ENCODE data around the gene ELOA. TPM values are rescaled to one million over a fixed set of nuclear protein-coding genes. Genes with fewer than 3 reads are reported as not detected.

ELOA gene
- total RNA-seq, 2 experiments from 2014 or later = 24.7 to 41.0 TPM

DNA sequence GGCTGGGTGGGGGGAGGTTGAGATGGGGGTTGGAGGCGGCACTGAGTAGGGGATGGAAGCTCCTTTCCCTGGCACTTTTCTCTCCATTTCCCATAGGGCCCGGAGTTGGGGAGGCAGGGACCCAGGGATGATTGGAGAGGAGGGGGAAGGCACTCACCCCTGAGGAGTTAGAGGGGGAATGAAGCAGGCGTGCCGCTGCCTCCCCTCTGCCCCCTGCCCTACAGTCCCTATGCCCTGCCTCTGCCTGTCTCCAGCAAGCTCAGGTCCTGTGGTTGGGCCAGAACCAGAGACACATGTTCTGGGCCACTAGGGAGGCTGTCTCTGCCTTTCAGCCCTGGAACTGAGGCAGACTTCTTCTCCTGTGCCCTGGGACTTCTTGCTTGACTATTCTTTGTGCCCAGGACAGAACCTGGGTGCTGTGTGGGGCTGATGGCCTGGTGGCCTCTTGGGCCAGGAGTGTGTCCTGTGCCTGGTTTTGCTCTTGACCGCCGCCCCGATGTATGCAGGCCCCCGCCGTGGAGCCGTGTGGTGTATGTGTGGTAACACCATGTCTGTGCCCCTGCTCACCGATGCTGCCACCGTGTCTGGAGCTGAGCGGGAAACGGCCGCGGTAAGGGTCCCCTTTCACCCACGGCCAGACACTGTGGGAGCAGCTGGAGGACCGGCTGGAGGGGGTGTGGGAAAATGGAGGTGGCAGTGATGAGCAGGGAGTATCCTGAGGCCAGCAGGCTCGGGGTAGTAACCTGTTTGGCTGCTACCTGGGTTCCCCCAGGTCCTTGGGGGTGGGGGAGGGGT lies 49.1 kb downstream of the ELOA start:
- ChIA-PET POLR2A (interaction anchor here (0.6 to 1.5 kb wide), 3 partner anchors 12 to 165 kb away, joined by 3 to 5 read pairs (median 4); partner anchors contain the start of gene PITHD1), CTCF (ENCODE audit: unreplicated experiment) (no interaction called here)
- peak overlapping the region; percentile 95 for H3K4me2 ChIP-seq (ENCODE audit: low read length)
- H3K9me3 ChIP-seq (ENCODE audit: low read length) = no peaks in the 10 kb centered on the region
- TF ChIP-seq, protein P1, sequence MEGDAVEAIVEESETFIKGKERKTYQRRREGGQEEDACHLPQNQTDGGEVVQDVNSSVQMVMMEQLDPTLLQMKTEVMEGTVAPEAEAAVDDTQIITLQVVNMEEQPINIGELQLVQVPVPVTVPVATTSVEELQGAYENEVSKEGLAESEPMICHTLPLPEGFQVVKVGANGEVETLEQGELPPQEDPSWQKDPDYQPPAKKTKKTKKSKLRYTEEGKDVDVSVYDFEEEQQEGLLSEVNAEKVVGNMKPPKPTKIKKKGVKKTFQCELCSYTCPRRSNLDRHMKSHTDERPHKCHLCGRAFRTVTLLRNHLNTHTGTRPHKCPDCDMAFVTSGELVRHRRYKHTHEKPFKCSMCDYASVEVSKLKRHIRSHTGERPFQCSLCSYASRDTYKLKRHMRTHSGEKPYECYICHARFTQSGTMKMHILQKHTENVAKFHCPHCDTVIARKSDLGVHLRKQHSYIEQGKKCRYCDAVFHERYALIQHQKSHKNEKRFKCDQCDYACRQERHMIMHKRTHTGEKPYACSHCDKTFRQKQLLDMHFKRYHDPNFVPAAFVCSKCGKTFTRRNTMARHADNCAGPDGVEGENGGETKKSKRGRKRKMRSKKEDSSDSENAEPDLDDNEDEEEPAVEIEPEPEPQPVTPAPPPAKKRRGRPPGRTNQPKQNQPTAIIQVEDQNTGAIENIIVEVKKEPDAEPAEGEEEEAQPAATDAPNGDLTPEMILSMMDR (conservative IDR thresholded peaks at IDR 0.05; ENCODE audit: low read length) = no peak
- no peak for TF ChIP-seq EZH2phosphoT487 (IDR thresholded peaks at IDR 0.05; ENCODE audit: borderline replicate concordance, low read depth, low read length)
- no peak overlapping the region for H3K27ac ChIP-seq (ENCODE audit: low read depth, low read length, poor library complexity, severe bottlenecking)
- peaks cover 50% of the 10 kb centered on the region for H3K36me3 ChIP-seq (ENCODE audit: insufficient read depth, low read length)
- DNase-seq (ENCODE audit: low spot score) = no peak
- H3K9me2 ChIP-seq (ENCODE audit: insufficient read depth, low read length) = no peaks in the 10 kb centered on the region
- no TSS peak for BruUV-seq (replicated peaks)
- H2AFZ ChIP-seq (ENCODE audit: low read length) = no peak overlapping the region
- intact Hi-C loops (cut with micrococcal nuclease; ENCODE audit: unreplicated experiment) = no loop called here
- peaks cover 14% of the 10 kb centered on the region for H3K4me1 ChIP-seq (ENCODE audit: insufficient read depth, low read length, poor library complexity, severe bottlenecking)
- no peaks in the 10 kb centered on the region for H4K20me1 ChIP-seq (ENCODE audit: insufficient read depth, low read length)
- H3K79me2 ChIP-seq (ENCODE audit: insufficient read depth, low read depth, low read length) = peaks cover 18% of the 10 kb centered on the region; the same call in 1 of the 2 replicates
- peak overlapping the region; percentile 95 for H3K4me3 ChIP-seq (ENCODE audit: low read depth, low read length, poor library complexity, severe bottlenecking)

DNA sequence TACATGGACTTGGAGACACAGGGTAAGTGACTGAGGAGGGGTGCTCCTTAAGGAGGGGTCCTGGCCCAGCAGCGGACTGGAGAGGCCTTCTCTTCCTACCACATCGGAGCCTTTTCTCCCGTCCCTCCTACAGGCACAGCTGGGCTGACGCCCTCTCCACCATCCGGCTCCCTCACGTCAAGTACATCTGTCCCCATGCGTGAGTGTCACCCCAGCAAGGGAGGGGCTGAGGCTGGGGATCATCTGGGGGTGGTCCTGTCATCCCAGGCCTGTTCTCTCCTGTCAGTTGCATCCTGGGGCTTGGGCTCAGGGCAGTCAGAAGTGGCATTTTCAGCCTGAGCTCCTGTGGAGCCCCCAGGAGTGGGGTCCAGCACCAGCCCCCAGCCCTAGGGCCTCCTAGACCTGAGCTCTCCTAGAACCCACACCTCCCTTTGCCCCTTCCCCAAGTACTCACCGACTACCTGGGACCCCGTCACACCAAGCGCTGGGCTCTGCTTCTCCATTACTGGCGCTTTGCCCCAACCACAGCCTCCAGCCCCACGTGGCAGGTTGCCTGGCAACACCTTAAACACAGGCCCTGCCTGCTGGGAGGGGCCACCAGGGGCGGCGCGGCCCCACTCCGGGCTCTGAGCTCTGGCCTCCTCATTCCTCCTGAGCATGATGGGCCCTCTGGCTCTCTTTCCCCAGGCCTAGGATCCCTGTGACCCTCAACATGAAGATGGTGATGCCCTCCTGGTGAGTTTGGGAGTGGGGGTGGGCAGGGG lies 49.9 kb downstream of the ELOA start:
- TF ChIP-seq EZH2phosphoT487 (IDR thresholded peaks at IDR 0.05; ENCODE audit: borderline replicate concordance, low read depth, low read length) = no peak
- TF ChIP-seq, protein P1 (conservative IDR thresholded peaks at IDR 0.05; ENCODE audit: low read length) = no peak
- no peak for DNase-seq (ENCODE audit: low spot score)
- H3K4me2 ChIP-seq (ENCODE audit: low read length) = no peak overlapping the region; the same call in 1 of the 2 replicates
- no peak overlapping the region for H3K4me3 ChIP-seq (ENCODE audit: low read depth, low read length, poor library complexity, severe bottlenecking)
- no peaks in the 10 kb centered on the region for H3K9me3 ChIP-seq (ENCODE audit: low read length)
- no TSS peak for BruUV-seq (replicated peaks)
- CTCF ChIA-PET (ENCODE audit: unreplicated experiment) = no interaction called here
- peaks cover 18% of the 10 kb centered on the region; the same call in 1 of the 2 replicates for H3K79me2 ChIP-seq (ENCODE audit: insufficient read depth, low read depth, low read length)
- peaks cover 14% of the 10 kb centered on the region for H3K4me1 ChIP-seq (ENCODE audit: insufficient read depth, low read length, poor library complexity, severe bottlenecking)
- intact Hi-C loops (cut with micrococcal nuclease; ENCODE audit: unreplicated experiment) = no loop called here
- H3K36me3 ChIP-seq (ENCODE audit: insufficient read depth, low read length) = peaks cover 49% of the 10 kb centered on the region
- no peaks in the 10 kb centered on the region for H3K9me2 ChIP-seq (ENCODE audit: insufficient read depth, low read length)
- no peak overlapping the region for H3K27ac ChIP-seq (ENCODE audit: low read depth, low read length, poor library complexity, severe bottlenecking)
- no peaks in the 10 kb centered on the region for H4K20me1 ChIP-seq (ENCODE audit: insufficient read depth, low read length)
- no peak overlapping the region for H2AFZ ChIP-seq (ENCODE audit: low read length)
- POLR2A ChIA-PET = interaction anchor here (0.8 kb wide), 1 partner anchor 22 kb away, joined by 3 read pairs; no protein-coding TSS in a partner anchor

Measured in OCI-LY7 (cell line).